Breast epithelium (tissue), 3 donors: ENCODE measurements around the gene TMTC2.

Experiments
- CTCF ChIP-seq, 3 donors: fragments of 450-650 bp; IDR thresholded peaks; one replicate each; pipeline ENCODE4 v1.5.1; 2016 to 2017; ENCODE audit warnings: antibody characterized with exemption in 3 of 3, mild to moderate bottlenecking in 3 of 3, moderate library complexity in 3 of 3
- POLR2AphosphoS5 ChIP-seq, 3 donors: sonication (generic); formaldehyde crosslinking; IDR thresholded peaks; one replicate each; pipeline ENCODE4 v1.6.1; 2017; ENCODE audit warnings: antibody characterized with exemption in 3 of 3

- TF ChIP-seq CTCF (IDR thresholded peaks at IDR 0.05) (no peak), POLR2AphosphoS5 (IDR thresholded peaks at IDR 0.05) (no peak)
These were observed 428.3 kb downstream of the TMTC2 start for GRCh38 chr12:83114966-83115365.
